ENCODE data around the gene PRSS12.
"Not testable (repeated sequence)": the region's sequence is repeated elsewhere in the genome, so short reads cannot be mapped to it uniquely, and the experiment has no call there.

The PRSS12 gene

DNA sequence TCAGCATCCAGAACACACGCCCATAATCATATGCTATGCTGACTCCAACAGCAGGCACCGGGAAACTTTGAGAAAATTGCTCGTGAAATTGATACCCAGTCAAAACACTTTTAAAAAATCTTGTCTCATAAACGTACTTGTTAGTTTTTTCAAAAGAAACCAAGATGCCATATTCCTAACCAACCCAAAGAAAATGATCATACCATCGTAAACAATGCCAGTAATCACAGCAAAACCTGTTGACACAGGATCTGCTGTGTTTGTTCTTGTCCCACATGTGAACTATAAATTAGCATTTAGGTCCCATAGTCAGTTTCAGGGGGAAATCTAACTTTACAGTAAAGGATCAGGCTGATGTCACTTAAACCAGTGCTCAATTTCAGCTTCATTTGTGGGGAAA, 23.0 kb downstream of the PRSS12 start:
- FAIRE-seq: no peak
- DNase-seq (ENCODE audit: extremely low spot score, insufficient read length, low read depth): no peak

GRCh38 chr4:118327554-118328241, 25.1 kb downstream of the PRSS12 start:
- DNase-seq (ENCODE audit: extremely low spot score, insufficient read length, low read depth): no peak
- FAIRE-seq: no peak

GRCh38 chr4:118326585-118326984, 26.2 kb downstream of the PRSS12 start:
- DNase-seq (ENCODE audit: extremely low spot score, insufficient read length, low read depth): no peak
- no peak for FAIRE-seq

GRCh38 chr4:118325431-118325830, 27.4 kb downstream of the PRSS12 start:
- DNase-seq (ENCODE audit: extremely low spot score, insufficient read length, low read depth): no peak
- no peak for FAIRE-seq

- DNase-seq (ENCODE audit: extremely low spot score, insufficient read length, low read depth) (no peak), FAIRE-seq (no peak)
These were observed 29.8 kb downstream of the PRSS12 start for GRCh38 chr4:118322831-118323502.

GRCh38 chr4:118318931-118319330, 33.9 kb downstream of the PRSS12 start:
- DNase-seq (ENCODE audit: extremely low spot score, insufficient read length, low read depth) (no peak), FAIRE-seq (no peak)

GRCh38 chr4:118317691-118318090, 35.1 kb downstream of the PRSS12 start:
- DNase-seq (ENCODE audit: extremely low spot score, insufficient read length, low read depth) (no peak), FAIRE-seq (no peak)

- no peak for FAIRE-seq
These were observed 38.6 kb downstream of the PRSS12 start for GRCh38 chr4:118314221-118314620.

DNA sequence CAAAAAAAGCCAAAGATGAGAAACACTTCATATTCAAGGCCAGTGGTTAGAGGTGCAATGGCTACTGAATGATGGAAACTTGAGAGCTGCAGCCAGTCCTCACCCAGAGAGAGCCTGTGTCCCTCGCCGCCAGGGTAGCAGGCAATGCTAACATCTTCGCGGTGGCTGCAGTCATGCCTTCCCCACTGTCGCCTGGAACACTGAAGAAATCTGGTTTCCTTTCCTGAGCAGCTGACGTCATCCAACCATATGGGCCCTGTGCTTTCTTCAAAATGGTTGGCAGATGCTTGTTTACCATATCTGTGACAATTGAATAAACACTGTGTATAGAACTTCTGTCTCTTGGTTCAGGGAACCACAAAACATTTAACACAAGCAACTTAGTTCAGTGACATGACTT, 39.7 kb downstream of the PRSS12 start:
- no peak for DNase-seq (ENCODE audit: extremely low spot score, insufficient read length, low read depth)

More at GRCh38 chr4:118314221-118314620, 38.6 kb downstream of the PRSS12 start:
- DNase-seq (ENCODE audit: extremely low spot score, insufficient read length, low read depth): no peak

DNA sequence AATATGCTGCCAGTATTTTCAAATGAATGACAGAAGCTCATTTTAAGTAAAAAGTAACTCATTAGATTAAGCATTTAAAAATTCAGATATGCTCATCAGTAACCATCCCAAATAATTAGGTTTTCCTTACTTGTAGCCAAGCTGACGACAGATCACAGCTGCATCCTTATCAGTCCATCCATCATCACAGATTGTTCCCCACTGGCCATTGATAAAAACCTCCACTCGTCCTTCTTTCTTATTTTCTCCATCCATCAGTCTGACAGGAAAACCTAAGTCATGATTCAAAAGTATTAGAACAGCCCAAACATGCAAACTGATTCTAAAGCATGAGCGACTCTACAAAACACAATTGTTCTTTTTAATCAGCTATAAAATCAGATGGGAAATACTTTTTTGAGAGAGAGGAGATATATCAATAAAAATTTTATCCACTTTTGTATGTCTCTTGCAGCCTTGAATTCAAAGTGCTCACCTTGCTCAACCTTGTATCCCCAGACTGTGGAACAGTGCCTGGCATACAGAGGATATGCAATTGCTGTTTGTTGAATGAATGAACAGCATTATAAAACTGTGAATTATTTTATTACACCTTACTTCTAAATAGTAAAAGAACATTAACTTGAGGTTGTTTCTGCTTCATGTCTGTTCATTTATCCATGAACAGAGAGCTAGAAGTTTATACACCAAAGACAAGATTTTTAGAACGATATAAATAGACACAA, 44.3 kb downstream of the PRSS12 start:
- FAIRE-seq (no peak), DNase-seq (ENCODE audit: extremely low spot score, insufficient read length, low read depth) (no peak)

More for the DNA sequence above, 39.7 kb downstream of the PRSS12 start:
- FAIRE-seq: no peak

GRCh38 chr4:118307643-118308042, 45.2 kb downstream of the PRSS12 start:
- DNase-seq (ENCODE audit: extremely low spot score, insufficient read length, low read depth): no peak
- FAIRE-seq: no peak

GRCh38 chr4:118299619-118300018, 53.2 kb downstream of the PRSS12 start:
- FAIRE-seq; DNase-seq (ENCODE audit: extremely low spot score, insufficient read length, low read depth): not testable (repeated sequence)

DNA sequence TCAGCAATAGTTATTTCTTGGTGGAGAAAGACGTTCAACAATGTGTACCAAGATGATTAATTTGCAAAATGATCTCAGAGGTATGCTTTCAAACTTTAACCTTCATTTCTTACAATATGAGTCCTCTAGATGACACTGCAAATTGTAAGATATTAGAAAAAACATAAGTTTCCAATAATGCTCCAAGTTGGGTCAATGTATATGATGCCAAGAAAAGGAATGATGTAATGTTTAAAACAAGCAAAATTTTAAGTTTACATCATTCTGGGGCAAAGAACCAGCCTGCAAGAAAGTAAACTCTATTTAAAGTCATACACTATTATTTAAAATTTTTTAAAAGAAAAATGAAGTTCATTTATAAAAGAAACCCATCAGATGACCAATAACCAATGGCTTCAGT, 56.1 kb downstream of the PRSS12 start:
- no peak for DNase-seq (ENCODE audit: extremely low spot score, insufficient read length, low read depth)
- no peak for FAIRE-seq

GRCh38 chr4:118290951-118291350, 61.9 kb downstream of the PRSS12 start:
- DNase-seq (ENCODE audit: extremely low spot score, insufficient read length, low read depth): no peak
- no peak for FAIRE-seq

DNA sequence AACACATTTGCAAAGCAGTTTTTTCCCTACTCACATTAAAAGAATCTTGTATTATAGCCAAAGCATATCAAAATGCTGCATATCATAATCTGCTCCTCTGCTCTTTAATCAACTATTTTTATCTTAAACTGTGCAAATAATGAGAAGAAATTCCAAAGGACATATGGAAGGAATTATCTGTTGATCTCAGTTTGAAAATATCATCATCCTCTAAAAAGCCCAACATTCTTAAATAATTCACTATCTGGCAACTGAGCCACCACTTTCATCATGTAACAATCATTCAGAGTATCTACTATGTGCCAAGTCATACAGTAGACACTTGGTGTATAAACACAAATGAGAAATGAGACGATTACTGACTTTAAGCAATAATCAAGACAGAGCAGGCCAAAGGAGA, 63.0 kb downstream of the PRSS12 start:
- no peak for DNase-seq (ENCODE audit: extremely low spot score, insufficient read length, low read depth)

DNA sequence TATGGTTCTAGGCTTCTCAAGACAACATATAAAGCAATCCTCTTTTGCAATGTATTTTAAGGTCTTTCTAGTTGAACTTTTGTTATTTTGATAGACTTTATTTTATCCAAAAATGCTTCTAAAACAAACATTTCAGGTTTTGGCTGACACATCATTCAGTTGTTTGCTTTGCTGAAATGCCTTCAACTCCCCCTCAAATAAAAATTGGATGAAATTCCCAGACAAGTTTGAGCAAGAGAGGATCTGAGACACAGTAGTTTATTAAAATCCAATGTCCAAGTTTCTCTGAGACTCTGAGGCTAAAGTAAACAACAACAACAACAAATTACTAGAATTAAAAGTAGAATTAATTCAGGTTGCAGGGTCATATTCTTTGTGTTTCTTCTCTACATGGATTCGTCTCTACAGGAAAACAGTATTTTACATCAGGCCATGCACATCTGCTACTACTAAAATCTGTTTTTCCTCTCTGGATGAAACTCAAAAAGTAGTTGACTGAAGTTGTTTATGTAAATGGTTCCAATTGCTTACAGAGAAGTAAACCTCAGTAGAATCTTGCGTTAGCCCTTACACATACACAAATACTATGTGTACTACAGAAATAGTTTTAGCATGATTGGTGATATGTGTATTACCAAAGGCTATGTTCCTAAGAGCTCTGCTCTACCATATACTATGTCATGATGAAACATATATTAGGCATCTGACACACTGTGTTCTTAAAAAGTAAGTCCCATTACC, 64.9 kb downstream of the PRSS12 start:
- DNase-seq (ENCODE audit: extremely low spot score, insufficient read length, low read depth): no peak
- no peak for FAIRE-seq

More for the DNA sequence above, 63.0 kb downstream of the PRSS12 start:
- FAIRE-seq: no peak

- FAIRE-seq (no peak), DNase-seq (ENCODE audit: extremely low spot score, insufficient read length, low read depth) (no peak)
These were observed 66.1 kb downstream of the PRSS12 start for GRCh38 chr4:118286685-118287084.

- FAIRE-seq: no peak
- no peak for DNase-seq (ENCODE audit: extremely low spot score, insufficient read length, low read depth)
These were observed 66.9 kb downstream of the PRSS12 start for GRCh38 chr4:118285931-118286330.

DNA sequence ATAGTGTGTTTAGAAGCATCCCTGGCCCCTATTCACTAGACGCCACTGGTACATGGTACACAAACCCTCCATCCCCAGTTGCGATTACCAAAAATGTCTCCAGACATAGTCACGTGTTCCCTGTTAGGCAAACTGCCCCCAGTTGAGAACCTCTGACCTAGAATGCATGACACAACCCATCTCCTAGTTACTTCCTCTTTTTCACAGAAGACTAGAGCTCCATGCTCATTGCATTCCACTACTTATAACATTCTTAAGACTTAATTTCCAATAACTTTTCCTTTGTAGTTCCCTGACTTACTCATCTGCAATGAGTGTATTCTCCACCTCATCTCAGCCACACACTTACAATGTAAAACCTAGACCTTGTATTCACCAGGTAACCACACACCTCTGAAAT, 68.6 kb downstream of the PRSS12 start:
- DNase-seq (ENCODE audit: extremely low spot score, insufficient read length, low read depth): no peak
- FAIRE-seq: peak; percentile 78

GRCh38 chr4:118282692-118283091, 70.1 kb downstream of the PRSS12 start:
- FAIRE-seq (no peak), DNase-seq (ENCODE audit: extremely low spot score, insufficient read length, low read depth) (no peak)
